ENCODE results near the gene NPTN. TPM values are rescaled to one million over a fixed set of nuclear protein-coding genes. Genes with fewer than 3 reads are reported as not detected.

NPTN gene
- total RNA-seq (2022; extraction: Qiagen RNA extraction; ENCODE audit: low read depth), result 183 to 210 TPM (median 203 TPM) in 5 replicates

GRCh38 chr15:73633111-73633990, at the start of gene NPTN:
NPTN (minus strand) TSS chr15:73633389; CDS start chr15:73633215, 174 bp downstream.

Other genes with a start within 250 kb of the NPTN start
- not detected in 5 replicates for gene REC114, start 190.2 kb downstream of the NPTN start, total RNA-seq (2022; extraction: Qiagen RNA extraction; ENCODE audit: low read depth)
- gene CD276, start 51.0 kb upstream of the NPTN start, total RNA-seq (2022; extraction: Qiagen RNA extraction; ENCODE audit: low read depth), result 71.9 to 80.2 TPM (median 79.5 TPM) in 5 replicates
- gene INSYN1, start 120.0 kb upstream of the NPTN start, total RNA-seq (2022; extraction: Qiagen RNA extraction; ENCODE audit: low read depth), result 1.4 to 2.6 TPM (median 2.1 TPM) in 5 replicates
- not detected in 5 replicates for gene TBC1D21, start 240.2 kb upstream of the NPTN start, total RNA-seq (2022; extraction: Qiagen RNA extraction; ENCODE audit: low read depth)

All from A549 treated with DMSO at 1 μM for 4 hours (cell line).